DND-41 (cell line): ENCODE results near the gene FAM98B.
"Not testable (repeated sequence)": the region's sequence is repeated elsewhere in the genome, so short reads cannot be mapped to it uniquely, and the experiment has no call there.

Source experiments
- ATAC-seq: fragments of 200-7000 bp; cut with Tn5 transposase; 3 replicates; pipeline ENCODE4 v1.9.1; 2021; ENCODE audit warnings: low read depth; ENCODE audit not compliant: insufficient read depth
- DNase-seq: peaks from one replicate; pipeline ENCODE4 v3.0.0-alpha.2; 2020
- H2AFZ ChIP-seq: 2 replicates; pipeline ENCODE4 v1.6.0; 2012; ENCODE audit warnings: low read depth, low read length
- H3K27ac ChIP-seq: 2 replicates; pipeline ENCODE4 v1.5.1; 2012; ENCODE audit warnings: low read length, inconsistent platforms
- H3K27me3 ChIP-seq: fragments of 200-600 bp; sonication (generic); 2 replicates; pipeline ENCODE4 v1.6.0; 2012; ENCODE audit warnings: low read length, mild to moderate bottlenecking, inconsistent platforms; ENCODE audit not compliant: insufficient read depth, poor library complexity
- H3K36me3 ChIP-seq: 2 replicates; pipeline ENCODE4 v1.5.1; 2012; ENCODE audit warnings: low read length, inconsistent platforms; ENCODE audit not compliant: insufficient read depth
- H3K4me1 ChIP-seq: 2 replicates; pipeline ENCODE4 v1.5.1; 2012; ENCODE audit warnings: mild to moderate bottlenecking, low read length; ENCODE audit not compliant: insufficient read depth
- H3K4me2 ChIP-seq: 2 replicates; pipeline ENCODE4 v1.6.0; 2012; ENCODE audit warnings: mild to moderate bottlenecking, moderate library complexity, low read length, inconsistent platforms; ENCODE audit not compliant: insufficient read depth
- H3K4me3 ChIP-seq, 2 experiments: fragments of 200-600 bp in 1 of 2; shearing (Covaris generic) in 1 of 2; 2 replicates each; pipeline ENCODE4 v1.5.1; 2012 to 2016; ENCODE audit warnings: inconsistent platforms in 2 of 2, low read length in 2 of 2, mild to moderate bottlenecking in 2 of 2, low read depth in 1 of 2, moderate library complexity in 1 of 2
- H3K79me2 ChIP-seq: 2 replicates; pipeline ENCODE4 v1.6.0; 2012; ENCODE audit warnings: low read length, inconsistent platforms; ENCODE audit not compliant: insufficient read depth
- H3K9ac ChIP-seq: 2 replicates; pipeline ENCODE4 v1.6.0; 2012; ENCODE audit warnings: low read depth, mild to moderate bottlenecking, inconsistent platforms, low read length, moderate library complexity
- H3K9me3 ChIP-seq: 2 replicates; pipeline ENCODE4 v1.5.1; 2012; ENCODE audit warnings: low read length, moderate library complexity, mild to moderate bottlenecking, inconsistent platforms; ENCODE audit not compliant: insufficient read depth, severe bottlenecking
- H4K20me1 ChIP-seq: 2 replicates; pipeline ENCODE4 v1.6.0; 2012; ENCODE audit warnings: low read length; ENCODE audit not compliant: insufficient read depth
- CTCF ChIP-seq: IDR thresholded peaks from 2 replicates; pipeline ENCODE4 v1.5.1; 2012; ENCODE audit warnings: borderline replicate concordance, low read length, moderate library complexity, mild to moderate bottlenecking; ENCODE audit not compliant: poor library complexity, severe bottlenecking; ENCODE audit errors: extremely low read depth
- EZH2 ChIP-seq: IDR thresholded peaks from 3 replicates; pipeline ENCODE4 v1.6.1; 2012; ENCODE audit warnings: borderline replicate concordance, low read depth, mild to moderate bottlenecking, moderate library complexity, low read length, inconsistent platforms; ENCODE audit not compliant: severe bottlenecking

Gene FAM98B

GRCh38 chr15:38430106-38430760, 23.7 kb upstream of the FAM98B start:
- H3K79me2 ChIP-seq: no peaks in the 10 kb centered on the region
- peaks cover 13% of the 10 kb centered on the region for H3K27me3 ChIP-seq
- no peak overlapping the region for H3K4me3 ChIP-seq
- H3K9ac ChIP-seq: no peak overlapping the region
- no peaks in the 10 kb centered on the region for H3K36me3 ChIP-seq
- H2AFZ ChIP-seq: no peak overlapping the region
- no peak overlapping the region for H3K27ac ChIP-seq
- DNase-seq (no peak), ATAC-seq (no peak)
- H3K9me3 ChIP-seq: no peaks in the 10 kb centered on the region
- TF ChIP-seq CTCF: no peak
- TF ChIP-seq EZH2: no peak
- no peaks in the 10 kb centered on the region for H4K20me1 ChIP-seq
- H3K4me1 ChIP-seq: no peaks in the 10 kb centered on the region
- H3K4me2 ChIP-seq: no peak overlapping the region

GRCh38 chr15:38436993-38437392, 16.9 kb upstream of the FAM98B start:
- H3K79me2 ChIP-seq: no peaks in the 10 kb centered on the region
- no peak overlapping the region for H2AFZ ChIP-seq
- H3K36me3 ChIP-seq: no peaks in the 10 kb centered on the region
- H3K27ac ChIP-seq: no peak overlapping the region
- no peak overlapping the region for H3K4me2 ChIP-seq
- DNase-seq (no peak), ATAC-seq (no peak)
- H3K27me3 ChIP-seq: no peaks in the 10 kb centered on the region
- no peaks in the 10 kb centered on the region for H3K9me3 ChIP-seq
- H3K4me1 ChIP-seq: peaks cover 6% of the 10 kb centered on the region
- no peak overlapping the region for H3K9ac ChIP-seq
- H3K4me3 ChIP-seq: no peak overlapping the region
- TF ChIP-seq CTCF (no peak), EZH2 (no peak)
- H4K20me1 ChIP-seq: no peaks in the 10 kb centered on the region

GRCh38 chr15:38437603-38438002, 16.3 kb upstream of the FAM98B start:
- H3K4me3 ChIP-seq, H4K20me1 ChIP-seq, DNase-seq, H2AFZ ChIP-seq, H3K9me3 ChIP-seq, H3K9ac ChIP-seq, H3K36me3 ChIP-seq, H3K79me2 ChIP-seq, H3K27ac ChIP-seq, H3K4me1 ChIP-seq, ATAC-seq, H3K4me2 ChIP-seq, H3K27me3 ChIP-seq: not testable (repeated sequence)

- Histone ChIP-seq H3K79me2 (no peaks in the 10 kb centered on the region), H4K20me1 (no peaks in the 10 kb centered on the region), H3K9me3 (no peaks in the 10 kb centered on the region), H3K36me3 (no peaks in the 10 kb centered on the region), H3K27ac (no peak overlapping the region), H3K4me1 (peaks cover 6% of the 10 kb centered on the region), H3K27me3 (no peaks in the 10 kb centered on the region), H3K9ac (no peak overlapping the region), H3K4me3 (no peak overlapping the region), H2AFZ (no peak overlapping the region), H3K4me2 (no peak overlapping the region)
- ATAC-seq (no peak), DNase-seq (no peak)
- TF ChIP-seq EZH2 (no peak), CTCF (no peak)
Observed at GRCh38 chr15:38438031-38438986, 15.6 kb upstream of the FAM98B start.
